ENCODE data around the gene JADE1.

Gene JADE1

GRCh38 chr4:128811571-128812441 lies 2.3 kb downstream of the JADE1 start (continued):
- TF ChIP-seq ZNF791 (tag by site-specific recombination; IDR thresholded peaks at IDR 0.05) (no peak), ZNF777 (tag by site-specific recombination; IDR thresholded peaks at IDR 0.05; ENCODE audit: borderline replicate concordance) (no peak), ZNF701 (tag by site-specific recombination; IDR thresholded peaks at IDR 0.05) (no peak), GLIS1 (tag by site-specific recombination; IDR thresholded peaks at IDR 0.05) (peak; percentile 85), KLF16 (tag by site-specific recombination; IDR thresholded peaks at IDR 0.05) (no peak), ZNF776 (tag by site-specific recombination; IDR thresholded peaks at IDR 0.05; ENCODE audit: borderline replicate concordance) (no peak), ZNF239 (tag by site-specific recombination; IDR thresholded peaks at IDR 0.05) (no peak), ZNF660 (tag by site-specific recombination; IDR thresholded peaks at IDR 0.05) (no peak), ZNF341 (tag by site-specific recombination; IDR thresholded peaks at IDR 0.05; ENCODE audit: low read depth) (peak; percentile 98), ZNF24 (tag by site-specific recombination; IDR thresholded peaks at IDR 0.05) (0 out of 2 replicates have a peak, but pooled peaks have one; percentile 22), ZBTB21 (tag by site-specific recombination; IDR thresholded peaks at IDR 0.05) (no peak), MEIS1 (CRISPR knock-in tag; IDR thresholded peaks at IDR 0.05; ENCODE audit: borderline replicate concordance) (no peak), ZNF394 (tag by site-specific recombination; IDR thresholded peaks at IDR 0.05; ENCODE audit: borderline replicate concordance) (peak; percentile 32; the same call in 1 of the 2 replicates), ZNF596 (tag by site-specific recombination; IDR thresholded peaks at IDR 0.05) (no peak), ZXDB (tag by site-specific recombination; IDR thresholded peaks at IDR 0.05) (peak; percentile 82), ZNF514 (tag by site-specific recombination; IDR thresholded peaks at IDR 0.05) (no peak), ZNF174 (tag by site-specific recombination; IDR thresholded peaks at IDR 0.05) (no peak), ZNF747 (tag by site-specific recombination; IDR thresholded peaks at IDR 0.05) (no peak), YY2 (tag by site-specific recombination; IDR thresholded peaks at IDR 0.05) (no peak), SP2 (tag by site-specific recombination; IDR thresholded peaks at IDR 0.05) (peak; percentile 77), ZBTB26 (tag by site-specific recombination; optimal IDR thresholded peaks at IDR 0.05) (peak; percentile 74), ZNF354C (tag by site-specific recombination; IDR thresholded peaks at IDR 0.05; ENCODE audit: borderline replicate concordance, low read depth) (no peak), ZNF510 (tag by site-specific recombination; IDR thresholded peaks at IDR 0.05; ENCODE audit: insufficient replicate concordance) (no peak), ZNF645 (tag by site-specific recombination; IDR thresholded peaks at IDR 0.05) (no peak), MYNN (tag by site-specific recombination; IDR thresholded peaks at IDR 0.05; ENCODE audit: borderline replicate concordance) (no peak), PBX3 (CRISPR knock-in tag; IDR thresholded peaks at IDR 0.05) (no peak), ZBTB17 (tag by site-specific recombination; IDR thresholded peaks at IDR 0.05) (peak; percentile 15; the same call in 1 of the 2 replicates), IKZF3 (tag by site-specific recombination; IDR thresholded peaks at IDR 0.05) (peak; percentile 76; the same call in 1 of the 2 replicates), GLI4 (tag by site-specific recombination; IDR thresholded peaks at IDR 0.05) (no peak), PRDM2 (tag by site-specific recombination; IDR thresholded peaks at IDR 0.05; ENCODE audit: borderline replicate concordance) (no peak), ZNF132 (tag by site-specific recombination; IDR thresholded peaks at IDR 0.05; ENCODE audit: borderline replicate concordance) (no peak)

All from HEK293 (cell line).